Measurements from ENCODE around the gene DTD2.
"Not testable (repeated sequence)": the region's sequence is repeated elsewhere in the genome, so short reads cannot be mapped to it uniquely, and the experiment has no call there.

The DTD2 gene

DNA sequence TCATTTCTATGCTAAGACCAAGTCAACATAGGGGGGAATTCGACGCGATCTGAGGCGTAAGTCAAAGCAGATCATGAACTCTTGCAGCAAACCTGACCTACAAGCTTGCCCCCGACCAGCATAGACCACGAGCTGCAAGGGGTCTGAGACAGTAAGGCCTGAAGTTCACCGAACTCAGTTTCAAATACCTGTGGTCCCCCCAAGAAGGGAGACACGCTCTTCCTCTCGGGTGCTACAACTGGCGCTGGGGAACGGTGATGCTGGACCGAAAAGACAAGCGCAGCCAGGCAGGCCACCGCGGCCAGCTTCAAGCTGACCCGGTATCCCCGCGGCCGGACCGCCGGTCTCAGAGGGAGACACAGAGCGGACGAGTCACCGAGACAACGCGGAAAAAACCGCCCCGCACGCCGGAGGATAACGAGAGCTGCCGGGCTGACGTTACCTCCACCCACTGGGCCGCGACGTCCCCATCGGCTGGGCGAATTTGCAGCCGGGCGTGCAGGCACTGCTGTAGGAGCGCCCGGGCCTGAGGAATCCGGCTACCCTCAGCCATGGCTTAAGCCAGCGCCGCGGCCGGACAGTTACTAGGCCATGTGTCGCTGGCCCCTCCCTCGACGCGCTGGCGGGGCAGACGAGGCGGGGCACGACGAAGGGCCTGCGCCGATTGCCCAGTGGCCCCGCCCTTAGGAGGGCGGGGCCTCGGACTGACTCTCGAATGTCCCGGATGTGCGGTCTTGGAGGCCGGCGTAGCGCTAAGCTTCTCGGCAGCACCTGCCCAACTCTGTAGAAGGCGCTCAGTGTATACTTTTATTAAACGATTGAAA is at the start of gene DTD2:
TSS of gene DTD2 (minus strand) at position 666 of the 824 bp plus-strand sequence. CDS start at position 553, 113 bp downstream.
- DNase-seq: peak; percentile 93

DNA sequence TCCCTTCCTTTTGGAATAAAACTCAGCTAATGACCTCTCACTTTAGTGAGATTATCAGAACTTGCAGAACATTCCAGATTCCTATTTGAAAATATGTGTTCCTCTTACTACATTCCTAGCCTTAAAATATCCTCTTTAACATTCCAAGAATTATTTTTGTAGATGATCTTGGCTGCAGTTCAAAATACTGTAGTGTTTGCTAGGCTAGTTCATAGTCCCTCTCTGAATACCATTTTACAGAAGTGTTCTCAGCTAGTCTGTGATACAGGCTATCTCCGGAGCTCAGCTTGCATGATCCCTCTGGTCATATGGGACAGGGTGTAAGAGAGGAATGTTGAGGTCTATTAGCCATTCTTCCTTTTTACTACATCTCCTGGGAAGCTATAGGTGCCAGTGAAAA is 48.1 kb upstream of the DTD2 start:
- DNase-seq: no peak

DNA sequence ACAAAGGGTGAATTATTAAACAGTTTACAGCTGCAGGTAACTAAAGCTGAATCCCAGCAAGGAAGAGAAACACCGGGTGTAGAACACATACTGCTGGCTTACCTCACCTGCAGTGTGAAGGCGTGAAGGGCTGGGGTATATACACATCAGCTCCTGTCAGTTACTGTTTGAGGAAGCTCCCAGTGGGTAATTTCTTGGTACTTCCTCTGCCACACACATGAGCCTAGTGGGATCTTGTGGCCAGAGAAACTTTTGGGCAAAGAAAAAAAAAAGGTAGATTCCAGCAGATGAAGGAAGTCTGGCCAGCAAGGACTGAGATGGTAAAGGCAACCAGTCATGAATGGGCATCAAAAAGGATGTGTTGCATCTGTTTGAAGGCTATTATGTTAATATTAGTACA is 44.6 kb upstream of the DTD2 start:
- no peak for DNase-seq

DNA sequence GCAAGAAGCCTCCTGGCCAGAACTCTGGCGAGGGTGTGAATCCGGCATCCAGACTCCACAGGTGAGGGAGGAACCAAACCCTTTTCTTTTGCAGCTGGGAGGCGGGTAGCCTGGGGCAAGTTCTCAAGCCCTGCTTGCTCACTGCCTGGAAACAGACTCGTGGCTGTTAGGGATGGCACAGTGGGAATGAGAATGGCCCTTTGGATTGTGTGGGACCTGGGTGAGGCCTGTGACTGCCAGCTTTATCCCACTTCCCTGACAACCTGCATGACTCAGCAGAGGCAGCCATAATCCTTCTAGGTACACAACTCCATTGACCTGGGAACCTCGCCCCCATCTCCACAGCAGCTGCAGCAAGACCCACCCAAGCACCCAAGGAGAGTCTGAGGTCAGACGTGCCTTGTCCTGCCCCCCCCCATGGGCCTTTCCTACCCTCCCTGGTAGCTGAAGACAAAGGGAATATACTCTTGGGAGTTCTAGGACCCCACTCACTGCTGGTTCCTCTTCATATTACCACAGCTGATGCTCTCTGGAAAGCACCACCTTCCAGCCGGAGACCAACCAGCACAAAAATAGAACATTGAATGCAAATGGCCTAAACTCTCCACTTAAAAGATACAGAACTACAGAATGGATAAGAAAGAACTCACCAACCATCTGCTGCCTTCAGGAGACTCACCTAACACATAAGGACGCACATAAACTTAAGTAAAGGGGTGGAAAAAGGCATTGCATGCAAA is 35.6 kb upstream of the DTD2 start:
- no peak for DNase-seq

DNA sequence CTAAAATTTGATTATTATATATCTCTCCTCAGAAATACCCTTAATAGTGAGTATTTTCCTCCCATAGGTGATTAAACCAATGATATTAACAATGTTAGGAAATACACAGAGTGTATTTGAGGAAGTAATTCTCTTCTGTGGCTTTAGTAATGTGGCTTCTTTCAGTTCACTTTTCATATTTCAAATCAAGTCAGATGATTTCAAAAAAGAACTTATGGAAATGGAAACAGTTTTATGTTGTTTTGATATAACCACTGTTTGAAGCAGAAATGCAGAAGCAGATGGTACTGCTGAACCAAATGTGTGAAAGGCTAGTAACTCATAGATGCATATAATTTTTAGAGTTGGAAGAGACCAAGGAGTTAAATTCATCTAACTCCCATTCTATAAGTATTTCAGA is 32.4 kb upstream of the DTD2 start:
- DNase-seq: no peak

DNA sequence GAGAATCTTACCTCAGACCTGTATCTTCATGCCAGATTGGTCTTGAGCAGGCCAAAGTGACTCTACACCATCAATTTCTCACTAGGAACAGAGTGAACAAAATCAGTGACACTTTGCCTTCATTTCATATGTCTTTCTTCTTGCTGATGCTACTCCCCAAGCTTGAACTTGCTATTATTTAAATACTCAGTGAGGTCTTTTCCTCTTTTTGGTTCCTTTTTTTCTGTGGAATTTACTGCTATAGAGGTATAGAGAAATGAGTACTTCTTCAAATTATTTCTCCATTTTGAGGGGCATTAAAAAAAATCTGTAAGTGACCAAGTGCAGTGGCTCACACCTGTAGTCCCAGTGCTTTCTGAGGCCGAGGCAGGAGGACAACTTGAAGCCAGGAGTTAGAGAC is 30.6 kb upstream of the DTD2 start, which contains the start of gene GPR33:
TSS of gene GPR33 (minus strand) at position 154 of the 400 bp plus-strand sequence. CDS start 4,074 bp downstream, outside the sequence.
- DNase-seq: no peak

DNA sequence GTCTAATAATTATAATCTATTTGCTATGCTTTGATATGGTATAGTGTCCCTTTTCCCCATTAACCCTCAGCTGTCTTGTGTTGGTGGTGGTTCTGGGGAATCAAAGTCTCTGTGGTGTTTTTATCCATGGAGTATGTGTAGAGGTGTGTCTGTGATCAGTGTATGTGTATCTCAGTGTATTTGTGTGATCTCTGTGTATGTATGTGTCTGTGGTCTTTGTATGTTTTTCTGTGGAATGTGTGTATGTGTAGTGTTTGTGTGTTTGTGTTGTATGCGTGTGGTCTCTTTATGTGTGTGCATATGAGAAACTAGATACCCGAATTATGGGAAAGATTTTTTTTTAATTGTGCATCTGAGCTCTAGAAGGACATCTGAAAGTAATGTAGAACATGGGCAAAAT is 29.5 kb upstream of the DTD2 start:
- DNase-seq: no peak

DNA sequence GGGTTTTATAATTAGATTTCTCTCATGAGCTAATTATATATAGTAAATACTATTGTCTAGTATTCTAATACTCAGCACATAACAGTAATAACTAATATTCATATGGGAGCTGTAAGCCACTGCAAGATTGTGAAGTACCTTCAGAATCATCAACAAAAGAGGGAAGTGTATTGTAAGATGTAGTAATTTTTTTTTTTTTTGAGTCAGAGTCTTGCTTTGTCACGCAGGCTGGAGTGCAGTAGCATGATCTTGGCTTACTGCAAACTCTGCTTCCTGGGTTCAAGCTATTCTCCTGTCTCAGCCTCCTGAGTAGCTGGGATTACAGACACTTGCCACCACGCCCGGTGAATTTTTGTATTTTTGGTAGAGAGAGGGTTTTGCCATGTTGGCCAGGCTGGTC is 27.4 kb upstream of the DTD2 start:
- no peak for DNase-seq

DNA sequence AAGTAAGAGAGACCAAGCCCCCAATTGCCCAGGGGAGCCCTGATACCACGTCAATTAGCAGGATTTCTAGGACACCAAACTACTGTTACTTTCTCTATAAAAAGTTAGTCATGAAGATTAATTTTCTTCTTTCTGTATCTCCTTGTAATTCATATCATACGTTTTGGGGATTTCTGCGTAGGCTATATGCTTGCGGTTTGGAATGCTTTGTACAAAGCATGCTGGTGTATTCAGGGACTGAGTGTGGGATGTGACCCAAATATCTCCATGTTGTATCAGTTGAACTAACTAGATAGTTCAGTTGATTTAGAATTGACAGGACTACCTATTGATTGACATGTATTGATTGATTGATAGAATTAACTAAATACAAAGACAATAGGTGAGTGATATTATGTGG is 22.9 kb upstream of the DTD2 start:
- no peak for DNase-seq

DNA sequence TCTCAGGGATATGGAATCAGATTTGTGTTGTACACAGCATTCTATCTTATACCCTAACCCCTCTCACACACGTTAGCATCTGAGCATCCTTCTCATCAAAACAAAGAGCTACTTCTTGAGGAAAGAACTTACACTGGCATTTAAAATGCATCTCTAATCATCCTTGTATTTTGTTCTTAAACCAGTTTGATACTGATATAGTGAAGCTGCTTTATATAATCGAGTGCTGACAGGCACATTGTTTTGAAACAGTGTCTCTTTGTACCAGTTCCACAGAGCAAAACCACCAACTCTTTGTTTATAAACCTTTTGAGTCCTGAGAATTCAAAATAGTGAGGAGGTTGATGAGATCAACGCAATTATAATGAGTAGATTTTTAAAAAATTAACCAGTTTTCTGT is 21.7 kb upstream of the DTD2 start:
- no peak for DNase-seq

DNA sequence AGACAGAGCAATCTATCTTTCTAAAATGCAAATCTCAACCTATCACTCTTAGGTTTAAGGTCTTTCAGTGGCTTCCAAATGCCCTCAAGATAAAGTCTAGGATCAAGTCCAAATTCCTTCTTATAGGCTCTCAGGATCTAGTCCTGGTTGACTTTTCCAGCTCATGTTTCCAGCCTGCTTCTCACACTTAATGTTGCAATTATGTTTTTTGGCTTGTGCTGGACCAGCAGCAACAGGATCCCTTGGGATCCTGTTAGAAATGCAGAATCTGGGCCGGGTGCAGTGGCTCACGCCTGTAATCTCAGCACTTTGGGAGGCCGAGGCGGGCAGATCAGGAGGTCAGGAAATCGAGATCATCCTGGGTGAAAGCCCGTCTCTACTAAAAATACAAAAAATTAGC is 19.9 kb upstream of the DTD2 start:
- DNase-seq: no peak

DNA sequence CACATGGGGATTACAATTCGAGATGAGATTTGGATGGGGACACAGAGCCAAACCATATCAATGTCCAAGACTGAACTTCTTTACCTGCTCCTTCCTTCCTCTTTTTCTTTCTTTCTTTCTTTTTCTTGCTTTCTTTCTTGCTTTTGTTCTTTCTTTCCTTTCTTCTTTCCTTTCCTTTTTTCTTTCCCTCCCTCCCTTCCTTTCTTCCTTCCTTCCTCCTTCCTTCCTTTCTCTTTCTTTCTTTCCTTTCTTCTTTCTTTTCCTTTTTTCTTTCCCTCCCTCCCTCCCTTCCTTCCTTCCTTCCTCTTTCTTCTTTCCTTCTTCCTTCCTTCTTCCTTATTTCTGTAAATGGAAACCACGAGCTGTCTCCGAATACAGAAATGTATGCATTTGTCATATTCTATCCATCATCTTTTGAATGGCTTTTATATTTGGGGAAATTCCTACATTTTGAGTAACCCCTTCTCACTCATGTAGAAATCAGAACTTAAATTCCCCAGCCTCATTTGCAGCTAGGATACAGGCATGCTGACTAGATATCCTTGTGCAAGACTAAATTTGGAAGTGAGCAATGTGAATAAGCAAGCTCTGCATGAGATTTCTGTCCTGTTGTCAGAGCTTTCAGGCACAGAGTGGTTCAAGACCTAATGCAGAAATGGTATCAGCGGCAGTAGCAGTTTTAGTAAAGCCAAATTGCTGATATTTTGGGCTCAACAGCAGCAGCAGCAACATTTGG is 19.0 kb upstream of the DTD2 start:
- DNase-seq: no peak

DNA sequence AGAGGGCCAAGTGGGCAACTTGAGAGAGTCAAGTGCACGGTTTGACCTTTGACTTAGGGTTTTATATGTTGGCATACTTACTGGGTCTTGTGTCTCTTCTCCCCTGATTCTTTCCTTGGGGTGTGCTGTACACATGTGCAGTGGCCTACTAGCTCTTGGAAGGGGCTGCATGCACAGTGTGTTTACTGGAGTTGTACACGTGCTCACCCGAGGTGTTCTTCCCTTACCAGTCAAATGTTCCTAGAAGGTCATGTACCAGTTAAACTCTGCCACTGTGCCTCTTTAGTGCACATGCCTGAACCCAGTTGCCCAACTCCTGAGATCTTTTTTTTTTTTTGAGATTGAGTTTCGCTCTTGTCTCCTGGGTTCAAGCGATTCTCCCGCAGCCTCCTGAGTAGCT is 9.2 kb upstream of the DTD2 start:
- no peak for DNase-seq

DNA sequence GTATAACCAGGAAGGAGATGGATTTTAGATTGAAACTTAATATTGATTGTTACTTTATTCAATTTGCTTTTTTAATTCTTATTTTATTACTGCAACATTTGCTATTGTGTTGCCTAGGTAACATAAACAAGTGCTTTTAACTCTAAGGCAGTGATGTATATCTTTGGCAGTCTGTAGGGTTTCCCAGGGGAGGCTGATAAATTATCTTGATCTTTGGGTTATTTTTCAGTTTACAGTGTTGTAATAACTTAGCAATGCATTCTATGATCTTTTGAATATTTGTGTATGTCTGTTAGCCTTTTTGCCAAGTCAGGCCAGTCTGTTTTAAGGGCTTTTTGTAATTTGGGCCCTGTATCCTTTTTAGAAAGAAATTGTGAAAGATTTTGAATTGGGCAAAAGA is 7.8 kb upstream of the DTD2 start:
- DNase-seq: no peak

DNA sequence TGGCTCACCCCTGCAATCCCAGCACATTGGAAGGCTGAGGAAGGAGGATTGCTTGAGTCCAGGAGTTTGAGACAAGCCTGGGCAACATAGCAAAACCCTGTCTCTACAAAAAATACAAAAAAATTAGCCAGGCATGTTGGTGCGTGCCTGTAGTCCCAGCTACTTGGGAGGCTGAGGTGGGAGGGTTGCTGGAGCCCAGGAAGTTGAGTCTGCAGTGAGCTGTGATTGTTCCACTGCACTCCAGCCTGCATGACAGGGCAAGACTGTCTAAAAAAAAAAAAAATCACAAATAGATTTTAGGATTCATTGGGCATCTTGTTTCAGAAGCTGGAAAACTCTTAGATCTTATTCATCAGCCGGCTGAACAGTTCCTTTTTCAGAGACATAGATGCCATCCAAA is 5.1 kb upstream of the DTD2 start:
- not testable (repeated sequence) for DNase-seq

DNA sequence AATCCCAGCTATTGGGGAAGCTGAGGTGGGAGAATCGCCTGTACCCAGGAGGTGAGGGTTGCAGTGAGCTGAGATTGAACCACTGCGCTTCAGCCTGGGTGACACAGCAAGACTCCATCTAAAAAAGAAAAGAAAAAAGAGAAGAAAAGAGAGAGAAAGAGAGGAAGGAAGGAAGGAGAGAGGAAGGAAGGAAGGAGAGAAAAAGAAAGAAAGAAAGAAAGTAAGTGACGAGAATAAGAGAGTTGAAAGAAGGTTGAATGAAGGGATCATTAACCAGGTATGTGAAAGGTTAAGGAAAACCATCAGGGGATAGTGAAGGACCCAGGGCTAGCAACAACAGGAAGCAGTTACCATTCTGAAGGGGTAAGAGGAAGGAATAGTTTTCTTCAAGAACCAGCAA is 4.2 kb upstream of the DTD2 start:
- no peak for DNase-seq

DNA sequence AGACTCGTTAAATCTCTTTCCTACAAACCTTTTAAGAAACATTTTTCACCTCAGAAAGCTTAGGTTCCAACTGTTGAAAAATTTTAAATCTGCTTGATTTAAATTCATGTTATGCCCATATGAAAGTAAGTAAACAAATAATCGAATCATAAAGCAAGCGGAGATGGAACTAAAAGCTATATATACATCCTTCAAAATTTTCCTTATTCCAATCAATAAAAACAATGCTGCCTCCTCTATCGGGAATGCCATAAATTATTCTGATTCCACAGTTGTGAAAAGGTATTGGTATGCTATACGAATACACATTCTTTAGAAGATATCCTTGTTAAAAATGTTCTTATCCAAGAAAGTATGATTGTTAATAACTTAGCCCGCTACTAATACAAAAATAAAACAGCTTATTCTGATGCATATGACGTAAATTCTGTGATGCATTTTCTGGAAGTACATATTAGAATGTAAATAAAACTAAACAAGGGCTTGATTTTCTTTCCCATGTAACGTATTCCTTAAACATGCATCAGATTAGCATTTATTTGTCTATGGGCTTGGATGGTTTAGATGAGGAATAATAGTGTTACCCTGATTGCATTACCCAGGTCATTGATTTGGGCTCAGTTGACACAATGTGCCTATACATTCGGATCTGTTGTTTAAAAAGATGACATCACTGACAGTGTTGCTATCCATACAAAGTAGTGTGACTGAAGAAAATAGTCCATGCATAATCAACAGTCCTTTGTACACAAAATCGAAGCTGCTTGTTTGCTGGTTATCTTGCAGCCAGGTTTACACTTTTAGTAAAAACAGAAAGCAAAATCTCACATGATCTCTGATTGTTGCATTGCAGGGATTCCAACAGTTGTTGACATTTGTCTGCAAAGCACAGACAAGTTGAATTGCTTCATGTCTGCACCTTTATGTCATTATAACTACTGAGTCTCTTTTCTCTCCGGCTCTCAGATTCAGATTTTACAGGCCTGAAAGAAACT is 656 bp upstream of the DTD2 start:
- DNase-seq: peak; percentile 15

DNA sequence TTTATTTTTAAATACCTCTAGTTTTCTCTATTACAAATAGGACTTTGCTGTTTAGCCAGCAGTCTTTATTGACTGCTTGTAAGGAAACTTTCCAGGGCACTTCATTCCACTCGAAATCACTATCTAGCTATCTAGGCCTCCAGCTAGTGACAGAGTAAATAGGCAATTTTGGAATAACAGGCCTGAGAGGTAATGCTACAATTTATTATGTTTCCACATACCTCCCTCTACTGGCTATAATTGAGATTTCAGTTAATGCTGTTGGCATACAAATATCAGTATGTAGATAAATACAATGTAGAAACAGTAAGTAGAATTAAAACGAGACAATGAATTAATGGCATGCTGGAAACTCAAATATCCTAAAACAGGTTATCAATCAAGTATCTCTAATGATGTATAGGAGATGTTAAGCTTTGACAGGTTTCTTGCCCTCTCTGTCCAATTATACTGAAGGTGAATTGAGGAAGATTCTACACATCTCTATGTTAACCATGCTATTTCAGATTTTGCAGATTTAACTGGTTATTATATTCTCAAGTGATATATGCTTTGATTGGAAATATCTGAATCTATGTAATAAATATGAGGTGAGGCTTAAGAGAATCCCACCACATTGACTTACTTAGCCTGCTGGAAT is 7.2 kb downstream of the DTD2 start:
- DNase-seq: peak; percentile 1

DNA sequence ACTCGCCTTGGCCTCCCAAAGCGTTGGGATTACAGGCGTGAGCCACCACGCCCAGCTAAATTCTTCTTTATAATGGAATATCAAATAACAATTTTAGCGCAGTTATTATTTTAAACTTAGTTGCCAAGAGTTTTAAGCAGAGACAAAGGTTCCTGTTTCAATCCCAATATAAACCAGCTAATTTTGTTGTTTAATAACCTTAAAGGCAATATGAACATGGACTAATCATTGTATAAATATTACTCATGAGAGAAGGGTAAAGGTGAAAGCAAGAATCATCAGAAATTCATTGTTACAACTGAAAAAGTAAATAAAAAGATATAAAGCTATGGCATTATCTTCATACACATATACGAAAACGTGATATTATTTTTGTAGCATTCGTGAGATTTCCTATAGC is 8.2 kb downstream of the DTD2 start:
- no peak for DNase-seq

DNA sequence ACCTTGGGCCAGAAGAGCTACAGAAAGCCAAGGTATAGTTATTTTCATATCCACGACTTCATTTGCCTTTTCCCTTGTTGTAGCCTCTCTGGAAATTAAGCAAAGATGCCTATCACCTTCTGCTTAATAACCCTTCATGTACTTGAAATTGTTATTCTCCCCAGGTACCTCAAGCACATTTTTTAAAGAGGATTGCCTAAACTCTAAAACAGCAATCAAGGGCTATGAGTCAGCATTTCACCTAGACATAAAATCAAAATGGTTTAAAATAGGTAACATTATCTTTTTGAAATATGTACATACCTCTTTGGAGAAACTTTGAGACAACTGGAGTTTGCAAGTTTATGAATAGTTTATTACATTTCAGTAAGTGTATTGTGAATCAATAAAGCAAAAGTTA is 11.6 kb downstream of the DTD2 start:
- DNase-seq: no peak

DNA sequence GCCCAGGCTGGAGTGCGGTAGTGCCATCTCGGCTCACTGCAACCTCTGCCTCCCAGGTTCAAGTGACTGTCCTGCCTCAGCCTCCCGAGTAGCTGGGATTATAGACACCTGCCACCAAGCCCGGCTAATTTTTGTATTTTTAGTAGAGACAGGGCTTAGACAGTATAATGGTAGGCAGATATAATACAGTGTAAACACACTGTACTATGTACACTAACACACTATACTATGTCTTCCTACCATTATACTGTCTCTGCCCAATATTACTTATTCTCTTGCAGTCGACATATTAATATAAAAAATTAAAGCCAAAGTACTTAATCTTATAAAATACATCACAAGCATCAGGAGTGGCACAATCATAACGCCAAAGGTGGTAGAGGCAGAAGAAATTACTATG is 15.0 kb downstream of the DTD2 start:
- no peak for DNase-seq

All from NCI-H146 (cell line).